RWPE2 (cell line): ENCODE measurements around the gene SMARCA4.

Experiments
- ATAC-seq: fragments of 200-7000 bp; cut with Tn5 transposase; 3 replicates; pipeline ENCODE4 v1.9.1; 2021; ENCODE audit warnings: low read depth
- DNase-seq: peaks from one replicate; pipeline ENCODE4 v3.0.0-alpha.2; 2020; ENCODE audit warnings: low spot score
- H3K27ac ChIP-seq: fragments of 450-650 bp; 2 replicates; pipeline ENCODE4 v1.5.1; 2017; ENCODE audit warnings: mild to moderate bottlenecking; ENCODE audit not compliant: poor library complexity, severe bottlenecking
- H3K27me3 ChIP-seq: fragments of 250-450 bp; sonication (Bioruptor Pico); 2 replicates; pipeline ENCODE4 v1.5.1; 2021; ENCODE audit warnings: mild to moderate bottlenecking, moderate library complexity; ENCODE audit not compliant: insufficient read depth, poor library complexity, severe bottlenecking
- H3K36me3 ChIP-seq: fragments of 250-450 bp; sonication (Bioruptor Pico); 2 replicates; pipeline ENCODE4 v1.5.1; 2020; ENCODE audit warnings: low read depth, mild to moderate bottlenecking, moderate library complexity
- H3K4me1 ChIP-seq: fragments of 250-450 bp; sonication (Bioruptor Pico); 2 replicates; pipeline ENCODE4 v1.5.1; 2021; ENCODE audit warnings: mild to moderate bottlenecking, moderate library complexity; ENCODE audit not compliant: insufficient read depth, poor library complexity, severe bottlenecking
- H3K4me3 ChIP-seq: fragments of 250-450 bp; sonication (Bioruptor Pico); 2 replicates; pipeline ENCODE4 v1.5.1; 2021; ENCODE audit warnings: mild to moderate bottlenecking, moderate library complexity; ENCODE audit not compliant: severe bottlenecking
- H3K9me3 ChIP-seq: fragments of 250-450 bp; sonication (Bioruptor Pico); 2 replicates; pipeline ENCODE4 v1.5.1; 2021; ENCODE audit warnings: mild to moderate bottlenecking, moderate library complexity; ENCODE audit not compliant: severe bottlenecking
- CTCF ChIP-seq: fragments of 450-650 bp; IDR thresholded peaks from one replicate; pipeline ENCODE4 v1.5.1; 2017; ENCODE audit warnings: mild to moderate bottlenecking, moderate library complexity; ENCODE audit not compliant: poor library complexity, severe bottlenecking

The SMARCA4 gene

GRCh38 chr19:10979951-10980381 is 19.1 kb downstream of the SMARCA4 start:
- no peaks in the 10 kb centered on the region for H3K27me3 ChIP-seq
- no peak for ATAC-seq
- no peak overlapping the region for H3K4me3 ChIP-seq
- no peaks in the 10 kb centered on the region for H3K9me3 ChIP-seq
- no peak for TF ChIP-seq CTCF
- no peaks in the 10 kb centered on the region for H3K4me1 ChIP-seq
- H3K36me3 ChIP-seq: peaks cover 8% of the 10 kb centered on the region; the same call in 1 of the 2 replicates
- DNase-seq: no peak
- no peak overlapping the region for H3K27ac ChIP-seq

- Histone ChIP-seq H3K9me3 (no peaks in the 10 kb centered on the region), H3K27ac (no peak overlapping the region), H3K4me3 (no peak overlapping the region), H3K36me3 (peaks cover 16% of the 10 kb centered on the region; the same call in 1 of the 2 replicates), H3K4me1 (no peaks in the 10 kb centered on the region), H3K27me3 (no peaks in the 10 kb centered on the region)
- DNase-seq (no peak), ATAC-seq (no peak)
- TF ChIP-seq CTCF: no peak
Measured at GRCh38 chr19:10981252-10981895, 20.5 kb downstream of the SMARCA4 start.

- H3K27me3 ChIP-seq: no peaks in the 10 kb centered on the region
- DNase-seq (no peak), ATAC-seq (no peak)
- no peak overlapping the region for H3K4me3 ChIP-seq
- no peak for TF ChIP-seq CTCF
- H3K4me1 ChIP-seq: no peaks in the 10 kb centered on the region
- no peak overlapping the region for H3K27ac ChIP-seq
- no peaks in the 10 kb centered on the region for H3K9me3 ChIP-seq
- H3K36me3 ChIP-seq: peaks cover 26% of the 10 kb centered on the region
Measured at GRCh38 chr19:10983026-10983425, 22.2 kb downstream of the SMARCA4 start.

GRCh38 chr19:10984166-10984735 is 23.4 kb downstream of the SMARCA4 start:
- Histone ChIP-seq H3K27me3 (no peaks in the 10 kb centered on the region), H3K27ac (no peak overlapping the region), H3K4me1 (no peaks in the 10 kb centered on the region), H3K36me3 (peaks cover 39% of the 10 kb centered on the region), H3K9me3 (no peaks in the 10 kb centered on the region), H3K4me3 (no peak overlapping the region)
- ATAC-seq: no peak; the same call in 2 of the 3 replicates
- DNase-seq: no peak
- no peak for TF ChIP-seq CTCF

- peaks cover 49% of the 10 kb centered on the region for H3K36me3 ChIP-seq
- no peaks in the 10 kb centered on the region for H3K9me3 ChIP-seq
- no peaks in the 10 kb centered on the region for H3K27me3 ChIP-seq
- DNase-seq: no peak
- no peak for ATAC-seq
- no peak for TF ChIP-seq CTCF
- no peaks in the 10 kb centered on the region for H3K4me1 ChIP-seq
- no peak overlapping the region for H3K27ac ChIP-seq
- H3K4me3 ChIP-seq: no peak overlapping the region
Measured at GRCh38 chr19:10985502-10985901, 24.7 kb downstream of the SMARCA4 start.
